ENCODE measurements around the gene CACNG7. TPM values are rescaled to one million over a fixed set of nuclear protein-coding genes. Genes with fewer than 3 reads are reported as not detected.

Gene CACNG7
- not detected in 2 replicates for total RNA-seq (2022)
- not detected for Bru-seq, nascent RNA
- BruChase-seq, experiment 1, labeled RNA remaining after a 2-hour chase, result percentile 2 among the genes with signal in this experiment
- percentile 3 among the genes with signal in this experiment for BruChase-seq, experiment 2, labeled RNA remaining after a 6-hour chase
- long read RNA-seq, result 0 reads

- Mint-ChIP-seq H3K27ac (ENCODE audit: unreplicated experiment) (no peak within 1 kb of the TSS), H3K9me3 (ENCODE audit: unreplicated experiment) (peaks cover 10% of the 10 kb centered on the region), H3K4me3 (ENCODE audit: unreplicated experiment) (peak within 1 kb of the TSS; percentile 11), H3K4me1 (ENCODE audit: low read depth, unreplicated experiment) (no peaks in the 10 kb centered on the region), H3K36me3 (ENCODE audit: insufficient read depth, unreplicated experiment) (no peaks in the 10 kb centered on the region), H3K27me3 (ENCODE audit: insufficient read depth, unreplicated experiment) (peaks cover 29% of the 10 kb centered on the region)
- Histone ChIP-seq H3K27me3 (replicated peaks; ENCODE audit: control insufficient read depth, insufficient read depth, low read length) (no peaks in the 10 kb centered on the region), H3K9me3 (no peaks in the 10 kb centered on the region), H3K4me3 (ENCODE audit: low read depth, low read length) (no peak within 1 kb of the TSS), H3K4me1 (no peaks in the 10 kb centered on the region), H3K36me3 (ENCODE audit: control insufficient read depth, insufficient read depth, low read length) (no peaks in the 10 kb centered on the region)
- intact Hi-C loops (cut with micrococcal nuclease; ENCODE audit: unreplicated experiment), result no loop called here
- CTCF ChIA-PET, result no interaction called here
- DNase-seq, result no peak
- BruUV-seq (replicated peaks), result no TSS peak
- POLR2A ChIA-PET, result no interaction called here
- no peak for TF ChIP-seq CTCF (IDR thresholded peaks at IDR 0.05; ENCODE audit: insufficient read depth in 1 of 2, low read depth in 1 of 2, low read length in 1 of 2, severe bottlenecking in 1 of 2, unreplicated experiment in 1 of 2)
These were observed at the start of gene CACNG7 for GRCh38 chr19:53908935-53909415. TSS of gene CACNG7 (plus strand) at chr19:53909278. CDS start at chr19:53912832, 3,554 bp downstream.

- TF ChIP-seq CTCF (IDR thresholded peaks at IDR 0.05; ENCODE audit: insufficient read depth in 1 of 2, low read depth in 1 of 2, low read length in 1 of 2, severe bottlenecking in 1 of 2, unreplicated experiment in 1 of 2), result no peak
- peak overlapping the region; percentile 97 for H3K4me3 Mint-ChIP-seq (ENCODE audit: unreplicated experiment)
- intact Hi-C loops (cut with micrococcal nuclease; ENCODE audit: unreplicated experiment), result loop anchor here (2.0 kb wide), 1 partner anchor 18 kb away; the partner anchor contains the start of gene PRKCG
These were observed 44.7 kb upstream of the CACNG7 start for GRCh38 chr19:53864308-53864836.

GRCh38 chr19:53865523-53865917, 43.6 kb upstream of the CACNG7 start:
- peak overlapping the region; percentile 32; the same call in 1 of the 2 replicates for H3K4me3 ChIP-seq (ENCODE audit: low read depth, low read length)
- CTCF ChIA-PET, result interaction anchor here (0.6 kb wide), 1 partner anchor 308 kb away, joined by 3 read pairs; no protein-coding TSS in a partner anchor
- H3K27ac Mint-ChIP-seq (ENCODE audit: unreplicated experiment), result peak overlapping the region; percentile 100

More at GRCh38 chr19:53864308-53864836, 44.7 kb upstream of the CACNG7 start:
- peaks cover 37% of the 10 kb centered on the region for H3K4me1 ChIP-seq
- Mint-ChIP-seq H3K4me1 (ENCODE audit: low read depth, unreplicated experiment) (peaks cover 29% of the 10 kb centered on the region), H3K27ac (ENCODE audit: unreplicated experiment) (peak overlapping the region; percentile 100), H3K27me3 (ENCODE audit: insufficient read depth, unreplicated experiment) (no peaks in the 10 kb centered on the region), H3K9me3 (ENCODE audit: unreplicated experiment) (no peaks in the 10 kb centered on the region), H3K36me3 (ENCODE audit: insufficient read depth, unreplicated experiment) (peaks cover 38% of the 10 kb centered on the region)
- ChIA-PET CTCF (interaction anchor here (0.8 to 1.0 kb wide), 2 partner anchors 17 to 166 kb away, joined by 3 to 8 read pairs; partner anchors contain the start of gene PRKCG), POLR2A (no interaction called here)
- H3K4me3 ChIP-seq (ENCODE audit: low read depth, low read length), result no peak overlapping the region
- DNase-seq, result peak; percentile 80 to 83
- BruUV-seq (replicated peaks), result no TSS peak
- H3K27me3 ChIP-seq (replicated peaks; ENCODE audit: control insufficient read depth, insufficient read depth, low read length), result no peaks in the 10 kb centered on the region
- no peaks in the 10 kb centered on the region for H3K36me3 ChIP-seq (ENCODE audit: control insufficient read depth, insufficient read depth, low read length)
- no peaks in the 10 kb centered on the region for H3K9me3 ChIP-seq

More at GRCh38 chr19:53865523-53865917, 43.6 kb upstream of the CACNG7 start:
- Histone ChIP-seq H3K36me3 (ENCODE audit: control insufficient read depth, insufficient read depth, low read length) (no peaks in the 10 kb centered on the region), H3K27me3 (replicated peaks; ENCODE audit: control insufficient read depth, insufficient read depth, low read length) (no peaks in the 10 kb centered on the region), H3K4me1 (peaks cover 37% of the 10 kb centered on the region), H3K9me3 (no peaks in the 10 kb centered on the region)
- no peak for TF ChIP-seq CTCF (IDR thresholded peaks at IDR 0.05; ENCODE audit: insufficient read depth in 1 of 2, low read depth in 1 of 2, low read length in 1 of 2, severe bottlenecking in 1 of 2, unreplicated experiment in 1 of 2)
- POLR2A ChIA-PET, result interaction anchor here (0.6 kb wide), 2 partner anchors 14 to 272 kb away, joined by 3 read pairs; partner anchors contain the start of gene CNOT3
- Mint-ChIP-seq H3K4me3 (ENCODE audit: unreplicated experiment) (peak overlapping the region; percentile 97), H3K9me3 (ENCODE audit: unreplicated experiment) (no peaks in the 10 kb centered on the region), H3K36me3 (ENCODE audit: insufficient read depth, unreplicated experiment) (peaks cover 42% of the 10 kb centered on the region), H3K27me3 (ENCODE audit: insufficient read depth, unreplicated experiment) (no peaks in the 10 kb centered on the region), H3K4me1 (ENCODE audit: low read depth, unreplicated experiment) (peaks cover 29% of the 10 kb centered on the region)
- no TSS peak for BruUV-seq (replicated peaks)
- intact Hi-C loops (cut with micrococcal nuclease; ENCODE audit: unreplicated experiment), result loop anchor here (1.0 to 5.0 kb wide), 3 partner anchors 12 to 272 kb away; partner anchors contain the start of genes CNOT3 and PRKCG
- DNase-seq, result no peak

Data from Caco-2 (cell line).